Measurements from ENCODE around the gene DLG5.

GRCh38 chr10:77834943-77835668 lies 91.4 kb downstream of the DLG5 start:
- TF ChIP-seq ZNF274 (IDR thresholded peaks at IDR 0.05; ENCODE audit: low read depth, low read length) (no peak), YY1 (IDR thresholded peaks at IDR 0.05; ENCODE audit: insufficient read depth, insufficient read length) (no peak), SUZ12 (IDR thresholded peaks at IDR 0.05; ENCODE audit: extremely low read depth, insufficient read depth, insufficient read length) (no peak)
